Measurements from ENCODE around the gene ZNF320. TPM values are rescaled to one million over a fixed set of nuclear protein-coding genes. Genes with fewer than 3 reads are reported as not detected.

The ZNF320 gene
- total and polyA plus RNA-seq, 10 of the 15 experiments (the other 5 are each of a cell fraction or from before 2014, with no cell fraction given) = 0.48 to 9.3 (median 1.3) TPM

DNA sequence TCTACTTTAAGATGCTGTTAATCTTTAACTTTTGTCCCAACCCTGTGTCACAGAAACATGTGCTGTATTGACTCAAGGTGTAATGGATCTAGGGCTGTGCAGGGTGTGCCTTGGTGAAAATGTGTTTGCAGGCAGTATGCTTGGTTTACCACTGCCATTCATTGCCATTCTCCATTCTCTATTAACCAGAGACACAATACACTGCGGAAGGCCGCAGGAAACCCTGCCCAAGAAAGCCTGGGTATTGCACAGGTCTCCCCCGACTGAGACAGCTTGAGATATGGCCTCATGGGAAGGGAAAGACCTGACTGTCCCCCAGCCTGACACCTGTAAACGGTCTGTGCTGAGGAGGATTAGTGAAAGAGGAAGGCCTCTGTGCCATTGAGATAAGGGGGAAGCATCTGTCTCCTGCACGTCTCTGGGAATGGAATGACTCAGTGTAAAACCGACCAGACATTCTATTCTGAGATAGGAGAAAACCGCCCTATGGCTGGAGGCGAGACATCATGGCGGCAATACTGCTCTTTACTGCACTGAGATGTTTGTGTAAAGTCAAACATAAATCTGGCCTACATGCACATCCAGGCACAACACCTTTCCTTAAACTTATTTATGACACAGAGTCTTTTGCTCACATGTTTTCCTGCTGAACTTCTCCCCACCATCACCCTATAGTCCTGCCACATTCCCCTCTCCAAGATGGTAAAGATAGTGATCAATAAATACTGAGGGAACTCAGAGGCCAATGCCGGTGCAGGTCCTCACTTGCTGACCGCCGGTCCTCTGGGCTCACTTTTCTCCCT, 38.9 kb upstream of the ZNF320 start (continued):
- TF ChIP-seq NR2C2 (IDR thresholded peaks at IDR 0.05; ENCODE audit: borderline replicate concordance, control insufficient read depth, insufficient read length, low read depth) = no peak
- TF ChIP-seq JUNB (IDR thresholded peaks at IDR 0.05) = peak; percentile 61; the same call in 1 of the 2 replicates
- TF ChIP-seq, protein P1, sequence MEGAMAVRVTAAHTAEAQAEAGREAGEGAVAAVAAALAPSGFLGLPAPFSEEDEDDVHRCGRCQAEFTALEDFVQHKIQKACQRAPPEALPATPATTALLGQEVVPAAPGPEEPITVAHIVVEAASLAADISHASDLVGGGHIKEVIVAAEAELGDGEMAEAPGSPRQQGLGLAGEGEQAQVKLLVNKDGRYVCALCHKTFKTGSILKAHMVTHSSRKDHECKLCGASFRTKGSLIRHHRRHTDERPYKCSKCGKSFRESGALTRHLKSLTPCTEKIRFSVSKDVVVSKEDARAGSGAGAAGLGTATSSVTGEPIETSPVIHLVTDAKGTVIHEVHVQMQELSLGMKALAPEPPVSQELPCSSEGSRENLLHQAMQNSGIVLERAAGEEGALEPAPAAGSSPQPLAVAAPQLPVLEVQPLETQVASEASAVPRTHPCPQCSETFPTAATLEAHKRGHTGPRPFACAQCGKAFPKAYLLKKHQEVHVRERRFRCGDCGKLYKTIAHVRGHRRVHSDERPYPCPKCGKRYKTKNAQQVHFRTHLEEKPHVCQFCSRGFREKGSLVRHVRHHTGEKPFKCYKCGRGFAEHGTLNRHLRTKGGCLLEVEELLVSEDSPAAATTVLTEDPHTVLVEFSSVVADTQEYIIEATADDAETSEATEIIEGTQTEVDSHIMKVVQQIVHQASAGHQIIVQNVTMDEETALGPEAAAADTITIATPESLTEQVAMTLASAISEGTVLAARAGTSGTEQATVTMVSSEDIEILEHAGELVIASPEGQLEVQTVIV (IDR thresholded peaks at IDR 0.05; ENCODE audit: borderline replicate concordance, partially characterized antibody) = no peak
- TF ChIP-seq FOXM1 (IDR thresholded peaks at IDR 0.05; ENCODE audit: low read depth, low read length) = 0 out of 2 replicates have a peak, but pooled peaks have one; percentile 47
- TF ChIP-seq NRF1 (conservative IDR thresholded peaks at IDR 0.05; ENCODE audit: low read depth, low read length) = no peak
- TF ChIP-seq NFYA (IDR thresholded peaks at IDR 0.05; ENCODE audit: borderline replicate concordance, low read depth, low read length) = no peak
- TF ChIP-seq MTA3 (IDR thresholded peaks at IDR 0.05; ENCODE audit: borderline replicate concordance, low read length) = no peak
- TF ChIP-seq TARDBP (IDR thresholded peaks at IDR 0.05; ENCODE audit: borderline replicate concordance) = no peak
- TF ChIP-seq KAT2A (conservative IDR thresholded peaks at IDR 0.05; ENCODE audit: control insufficient read depth, low read depth, low read length) = no peak
- TF ChIP-seq YBX1 (IDR thresholded peaks at IDR 0.05) = no peak
- TF ChIP-seq, protein P2, sequence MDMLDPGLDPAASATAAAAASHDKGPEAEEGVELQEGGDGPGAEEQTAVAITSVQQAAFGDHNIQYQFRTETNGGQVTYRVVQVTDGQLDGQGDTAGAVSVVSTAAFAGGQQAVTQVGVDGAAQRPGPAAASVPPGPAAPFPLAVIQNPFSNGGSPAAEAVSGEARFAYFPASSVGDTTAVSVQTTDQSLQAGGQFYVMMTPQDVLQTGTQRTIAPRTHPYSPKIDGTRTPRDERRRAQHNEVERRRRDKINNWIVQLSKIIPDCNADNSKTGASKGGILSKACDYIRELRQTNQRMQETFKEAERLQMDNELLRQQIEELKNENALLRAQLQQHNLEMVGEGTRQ (IDR thresholded peaks at IDR 0.05; ENCODE audit: borderline replicate concordance, low read depth, low read length) = no peak
- TF ChIP-seq PML (IDR thresholded peaks at IDR 0.05; ENCODE audit: low read length) = no peak
- TF ChIP-seq, protein P3, sequence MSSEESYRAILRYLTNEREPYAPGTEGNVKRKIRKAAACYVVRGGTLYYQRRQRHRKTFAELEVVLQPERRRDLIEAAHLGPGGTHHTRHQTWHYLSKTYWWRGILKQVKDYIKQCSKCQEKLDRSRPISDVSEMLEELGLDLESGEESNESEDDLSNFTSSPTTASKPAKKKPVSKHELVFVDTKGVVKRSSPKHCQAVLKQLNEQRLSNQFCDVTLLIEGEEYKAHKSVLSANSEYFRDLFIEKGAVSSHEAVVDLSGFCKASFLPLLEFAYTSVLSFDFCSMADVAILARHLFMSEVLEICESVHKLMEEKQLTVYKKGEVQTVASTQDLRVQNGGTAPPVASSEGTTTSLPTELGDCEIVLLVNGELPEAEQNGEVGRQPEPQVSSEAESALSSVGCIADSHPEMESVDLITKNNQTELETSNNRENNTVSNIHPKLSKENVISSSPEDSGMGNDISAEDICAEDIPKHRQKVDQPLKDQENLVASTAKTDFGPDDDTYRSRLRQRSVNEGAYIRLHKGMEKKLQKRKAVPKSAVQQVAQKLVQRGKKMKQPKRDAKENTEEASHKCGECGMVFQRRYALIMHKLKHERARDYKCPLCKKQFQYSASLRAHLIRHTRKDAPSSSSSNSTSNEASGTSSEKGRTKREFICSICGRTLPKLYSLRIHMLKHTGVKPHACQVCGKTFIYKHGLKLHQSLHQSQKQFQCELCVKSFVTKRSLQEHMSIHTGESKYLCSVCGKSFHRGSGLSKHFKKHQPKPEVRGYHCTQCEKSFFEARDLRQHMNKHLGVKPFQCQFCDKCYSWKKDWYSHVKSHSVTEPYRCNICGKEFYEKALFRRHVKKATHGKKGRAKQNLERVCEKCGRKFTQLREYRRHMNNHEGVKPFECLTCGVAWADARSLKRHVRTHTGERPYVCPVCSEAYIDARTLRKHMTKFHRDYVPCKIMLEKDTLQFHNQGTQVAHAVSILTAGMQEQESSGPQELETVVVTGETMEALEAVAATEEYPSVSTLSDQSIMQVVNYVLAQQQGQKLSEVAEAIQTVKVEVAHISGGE (CRISPR knock-in tag; IDR thresholded peaks at IDR 0.05) = no peak
- no peak for TF ChIP-seq MXI1 (IDR thresholded peaks at IDR 0.05; ENCODE audit: low read depth, low read length)
- TF ChIP-seq, protein P4, sequence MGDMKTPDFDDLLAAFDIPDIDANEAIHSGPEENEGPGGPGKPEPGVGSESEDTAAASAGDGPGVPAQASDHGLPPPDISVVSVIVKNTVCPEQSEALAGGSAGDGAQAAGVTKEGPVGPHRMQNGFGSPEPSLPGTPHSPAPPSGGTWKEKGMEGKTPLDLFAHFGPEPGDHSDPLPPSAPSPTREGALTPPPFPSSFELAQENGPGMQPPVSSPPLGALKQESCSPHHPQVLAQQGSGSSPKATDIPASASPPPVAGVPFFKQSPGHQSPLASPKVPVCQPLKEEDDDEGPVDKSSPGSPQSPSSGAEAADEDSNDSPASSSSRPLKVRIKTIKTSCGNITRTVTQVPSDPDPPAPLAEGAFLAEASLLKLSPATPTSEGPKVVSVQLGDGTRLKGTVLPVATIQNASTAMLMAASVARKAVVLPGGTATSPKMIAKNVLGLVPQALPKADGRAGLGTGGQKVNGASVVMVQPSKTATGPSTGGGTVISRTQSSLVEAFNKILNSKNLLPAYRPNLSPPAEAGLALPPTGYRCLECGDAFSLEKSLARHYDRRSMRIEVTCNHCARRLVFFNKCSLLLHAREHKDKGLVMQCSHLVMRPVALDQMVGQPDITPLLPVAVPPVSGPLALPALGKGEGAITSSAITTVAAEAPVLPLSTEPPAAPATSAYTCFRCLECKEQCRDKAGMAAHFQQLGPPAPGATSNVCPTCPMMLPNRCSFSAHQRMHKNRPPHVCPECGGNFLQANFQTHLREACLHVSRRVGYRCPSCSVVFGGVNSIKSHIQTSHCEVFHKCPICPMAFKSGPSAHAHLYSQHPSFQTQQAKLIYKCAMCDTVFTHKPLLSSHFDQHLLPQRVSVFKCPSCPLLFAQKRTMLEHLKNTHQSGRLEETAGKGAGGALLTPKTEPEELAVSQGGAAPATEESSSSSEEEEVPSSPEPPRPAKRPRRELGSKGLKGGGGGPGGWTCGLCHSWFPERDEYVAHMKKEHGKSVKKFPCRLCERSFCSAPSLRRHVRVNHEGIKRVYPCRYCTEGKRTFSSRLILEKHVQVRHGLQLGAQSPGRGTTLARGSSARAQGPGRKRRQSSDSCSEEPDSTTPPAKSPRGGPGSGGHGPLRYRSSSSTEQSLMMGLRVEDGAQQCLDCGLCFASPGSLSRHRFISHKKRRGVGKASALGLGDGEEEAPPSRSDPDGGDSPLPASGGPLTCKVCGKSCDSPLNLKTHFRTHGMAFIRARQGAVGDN (IDR thresholded peaks at IDR 0.05) = peak; percentile 75
- TF ChIP-seq RFX5 (IDR thresholded peaks at IDR 0.05; ENCODE audit: low read depth, low read length) = no peak
- TF ChIP-seq TCF12 (IDR thresholded peaks at IDR 0.05; ENCODE audit: low read depth, low read length) = peak; percentile 55
- TF ChIP-seq SMARCA5 (IDR thresholded peaks at IDR 0.05) = 0 out of 2 replicates have a peak, but pooled peaks have one; percentile 20
- no peak for TF ChIP-seq STAT1 (conservative IDR thresholded peaks at IDR 0.05)
- no peak for TF ChIP-seq HDGF (IDR thresholded peaks at IDR 0.05)

Measured in GM12878 (cell line).